Mesendoderm (in vitro differentiated cells): ENCODE data around the gene PPIF.

Experiments used
- DNase-seq: peaks from one replicate; pipeline ENCODE4 v3.0.0; 2013
- H2AK5ac ChIP-seq: 2 replicates; pipeline ENCODE4 v1.6.1; 2013; ENCODE audit warnings: low read length, inconsistent platforms
- H2BK120ac ChIP-seq: 2 replicates; pipeline ENCODE4 v1.6.1; 2013; ENCODE audit warnings: low read depth, mild to moderate bottlenecking, low read length, moderate library complexity, mixed read lengths
- H2BK15ac ChIP-seq: replicated peaks from 2 replicates; pipeline ENCODE4 v1.6.1; 2013; ENCODE audit warnings: low read depth, mild to moderate bottlenecking, moderate library complexity
- H2BK5ac ChIP-seq: 2 replicates; pipeline ENCODE4 v1.6.1; 2013; ENCODE audit warnings: low read length, inconsistent platforms
- H3K18ac ChIP-seq: 2 replicates; pipeline ENCODE4 v1.6.1; 2013; ENCODE audit warnings: mild to moderate bottlenecking, low read length, mixed read lengths
- H3K23ac ChIP-seq: one replicate; pipeline ENCODE4 v1.6.1; 2013; ENCODE audit warnings: low read length
- H3K27ac ChIP-seq: 2 replicates; pipeline ENCODE4 v1.5.1; 2013; ENCODE audit warnings: low read depth, mild to moderate bottlenecking, inconsistent platforms, low read length, moderate library complexity
- H3K27me3 ChIP-seq: 2 replicates; pipeline ENCODE4 v1.6.1; 2013; ENCODE audit warnings: low read length, control low read depth, mild to moderate bottlenecking, inconsistent platforms; ENCODE audit not compliant: insufficient read depth, poor library complexity
- H3K36me3 ChIP-seq: 2 replicates; pipeline ENCODE4 v1.6.1; 2013; ENCODE audit warnings: low read length, inconsistent platforms; ENCODE audit not compliant: control insufficient read depth, insufficient read depth
- H3K4ac ChIP-seq: one replicate; pipeline ENCODE4 v1.6.1; 2013; ENCODE audit warnings: low read depth, mild to moderate bottlenecking, low read length, moderate library complexity
- H3K4me1 ChIP-seq: 2 replicates; pipeline ENCODE4 v1.6.1; 2013; ENCODE audit warnings: low read depth, low read length, inconsistent platforms; ENCODE audit not compliant: control insufficient read depth
- H3K4me2 ChIP-seq: 2 replicates; pipeline ENCODE4 v1.6.1; 2013; ENCODE audit warnings: low read length
- H3K4me3 ChIP-seq: 2 replicates; pipeline ENCODE4 v1.5.1; 2013; ENCODE audit warnings: mild to moderate bottlenecking, low read length
- H3K56ac ChIP-seq: one replicate; pipeline ENCODE4 v1.6.1; 2013; ENCODE audit warnings: low read length
- H3K79me1 ChIP-seq: 2 replicates; pipeline ENCODE4 v1.6.1; 2013; ENCODE audit warnings: low read length, inconsistent platforms
- H3K79me2 ChIP-seq: 2 replicates; pipeline ENCODE4 v1.6.1; 2013; ENCODE audit warnings: mild to moderate bottlenecking, low read length; ENCODE audit not compliant: control insufficient read depth, insufficient read depth
- H3K9ac ChIP-seq: 2 replicates; pipeline ENCODE4 v1.6.1; 2013; ENCODE audit warnings: low read length, inconsistent platforms
- H4K5ac ChIP-seq: one replicate; pipeline ENCODE4 v1.6.1; 2013; ENCODE audit warnings: low read length
- H4K8ac ChIP-seq: one replicate; pipeline ENCODE4 v1.6.1; 2013; ENCODE audit warnings: low read depth, mild to moderate bottlenecking, control low read depth, low read length, moderate library complexity
- WGBS: extraction: QIAGEN DNeasy Blood & Tissue Kit; methylation state at CpG from one replicate; pipeline ENCODE4 v1.1.7; 2013; ENCODE audit warnings: low lambda C conversion rate, missing lambda C conversion rate; ENCODE audit not compliant: insufficient coverage; ENCODE audit errors: extremely low coverage; 5-methylcytosine and 5-hydroxymethylcytosine counted together

Gene PPIF

GRCh38 chr10:79308016-79308415 lies 39.3 kb upstream of the PPIF start:
- Histone ChIP-seq H3K56ac (no peak overlapping the region), H3K27ac (no peak overlapping the region), H3K27me3 (no peaks in the 10 kb centered on the region), H3K4me2 (no peak overlapping the region), H3K23ac (no peak overlapping the region), H3K4me3 (no peak overlapping the region), H3K4ac (no peak overlapping the region), H2BK120ac (no peak overlapping the region), H2BK15ac (no peak overlapping the region), H4K5ac (no peak overlapping the region), H3K9ac (no peak overlapping the region), H3K79me2 (no peaks in the 10 kb centered on the region), H3K79me1 (no peaks in the 10 kb centered on the region), H3K4me1 (no peaks in the 10 kb centered on the region), H2AK5ac (no peak overlapping the region), H2BK5ac (no peak overlapping the region), H3K36me3 (peaks cover 18% of the 10 kb centered on the region), H3K18ac (no peak overlapping the region), H4K8ac (no peak overlapping the region)
- no peak for DNase-seq
- no CpG with 5 or more reads among the region's 7 CpGs for WGBS

- H2AK5ac ChIP-seq = no peak overlapping the region
- no peaks in the 10 kb centered on the region for H3K79me2 ChIP-seq
- H3K4me1 ChIP-seq = no peaks in the 10 kb centered on the region
- H2BK5ac ChIP-seq = no peak overlapping the region
- H2BK15ac ChIP-seq = no peak overlapping the region
- DNase-seq = no peak
- no peak overlapping the region for H4K8ac ChIP-seq
- no peaks in the 10 kb centered on the region for H3K27me3 ChIP-seq
- H3K56ac ChIP-seq = no peak overlapping the region
- no peak overlapping the region for H3K9ac ChIP-seq
- WGBS = no CpG with 5 or more reads among the region's 14 CpGs
- no peak overlapping the region for H4K5ac ChIP-seq
- H3K79me1 ChIP-seq = no peaks in the 10 kb centered on the region
- H3K4me2 ChIP-seq = no peak overlapping the region
- H3K23ac ChIP-seq = no peak overlapping the region
- H3K36me3 ChIP-seq = peaks cover 12% of the 10 kb centered on the region
- H3K4ac ChIP-seq = no peak overlapping the region
- H3K27ac ChIP-seq = no peak overlapping the region
- H3K18ac ChIP-seq = no peak overlapping the region
- no peak overlapping the region for H2BK120ac ChIP-seq
- no peak overlapping the region for H3K4me3 ChIP-seq
These were observed 38.2 kb upstream of the PPIF start for GRCh38 chr10:79308969-79309665.

- no peak overlapping the region for H2BK15ac ChIP-seq
- H3K4ac ChIP-seq = no peak overlapping the region
- H3K79me2 ChIP-seq = no peaks in the 10 kb centered on the region
- WGBS = no CpG with 5 or more reads among the region's 29 CpGs
- no peaks in the 10 kb centered on the region for H3K4me1 ChIP-seq
- H3K27me3 ChIP-seq = no peaks in the 10 kb centered on the region
- no peak overlapping the region for H2BK120ac ChIP-seq
- no peak overlapping the region for H3K56ac ChIP-seq
- H3K27ac ChIP-seq = no peak overlapping the region
- no peak overlapping the region for H2AK5ac ChIP-seq
- no peak overlapping the region for H3K18ac ChIP-seq
- no peak overlapping the region for H3K23ac ChIP-seq
- no peak overlapping the region for H2BK5ac ChIP-seq
- no peak overlapping the region for H4K5ac ChIP-seq
- no peak overlapping the region for H3K4me2 ChIP-seq
- H3K9ac ChIP-seq = no peak overlapping the region
- no peaks in the 10 kb centered on the region for H3K79me1 ChIP-seq
- H4K8ac ChIP-seq = no peak overlapping the region
- peaks cover 9% of the 10 kb centered on the region for H3K36me3 ChIP-seq
- H3K4me3 ChIP-seq = no peak overlapping the region
- no peak for DNase-seq
These were observed 36.9 kb upstream of the PPIF start for GRCh38 chr10:79310200-79310865.

- no peak overlapping the region for H3K4ac ChIP-seq
- no peaks in the 10 kb centered on the region for H3K79me2 ChIP-seq
- H2BK15ac ChIP-seq = no peak overlapping the region
- no peak overlapping the region for H3K23ac ChIP-seq
- no CpG with 5 or more reads among the region's 26 CpGs for WGBS
- H4K5ac ChIP-seq = no peak overlapping the region
- no peak overlapping the region for H4K8ac ChIP-seq
- no peak overlapping the region for H3K9ac ChIP-seq
- H3K4me2 ChIP-seq = no peak overlapping the region
- peaks cover 8% of the 10 kb centered on the region for H3K36me3 ChIP-seq
- DNase-seq = no peak
- no peak overlapping the region for H2AK5ac ChIP-seq
- no peak overlapping the region for H3K27ac ChIP-seq
- H2BK120ac ChIP-seq = no peak overlapping the region
- no peak overlapping the region for H3K4me3 ChIP-seq
- H3K79me1 ChIP-seq = no peaks in the 10 kb centered on the region
- no peak overlapping the region for H3K56ac ChIP-seq
- no peak overlapping the region for H2BK5ac ChIP-seq
- H3K18ac ChIP-seq = no peak overlapping the region
- H3K27me3 ChIP-seq = no peaks in the 10 kb centered on the region
- no peaks in the 10 kb centered on the region for H3K4me1 ChIP-seq
These were observed 36.2 kb upstream of the PPIF start for GRCh38 chr10:79310911-79311573.

- Histone ChIP-seq H4K5ac (no peak overlapping the region), H3K27ac (no peak overlapping the region), H3K4me3 (no peak overlapping the region), H2AK5ac (no peak overlapping the region), H3K36me3 (peaks cover 8% of the 10 kb centered on the region), H3K18ac (no peak overlapping the region), H3K23ac (no peak overlapping the region), H2BK15ac (no peak overlapping the region), H3K79me2 (no peaks in the 10 kb centered on the region), H3K79me1 (no peaks in the 10 kb centered on the region), H3K4me1 (no peaks in the 10 kb centered on the region), H2BK5ac (no peak overlapping the region), H3K56ac (no peak overlapping the region), H4K8ac (no peak overlapping the region), H3K9ac (no peak overlapping the region), H2BK120ac (no peak overlapping the region), H3K27me3 (no peaks in the 10 kb centered on the region), H3K4me2 (no peak overlapping the region), H3K4ac (no peak overlapping the region)
- no peak for DNase-seq
- no CpG with 5 or more reads among the region's 15 CpGs for WGBS
These were observed 35.5 kb upstream of the PPIF start for GRCh38 chr10:79311581-79312407.
